ENCODE data around the gene LIG3.
"Not testable (repeated sequence)": the region's sequence is repeated elsewhere in the genome, so short reads cannot be mapped to it uniquely, and the experiment has no call there.

The LIG3 gene

GRCh38 chr17:35041390-35041789 is 61.1 kb downstream of the LIG3 start:
- no peak for DNase-seq (ENCODE audit: low spot score)

DNA sequence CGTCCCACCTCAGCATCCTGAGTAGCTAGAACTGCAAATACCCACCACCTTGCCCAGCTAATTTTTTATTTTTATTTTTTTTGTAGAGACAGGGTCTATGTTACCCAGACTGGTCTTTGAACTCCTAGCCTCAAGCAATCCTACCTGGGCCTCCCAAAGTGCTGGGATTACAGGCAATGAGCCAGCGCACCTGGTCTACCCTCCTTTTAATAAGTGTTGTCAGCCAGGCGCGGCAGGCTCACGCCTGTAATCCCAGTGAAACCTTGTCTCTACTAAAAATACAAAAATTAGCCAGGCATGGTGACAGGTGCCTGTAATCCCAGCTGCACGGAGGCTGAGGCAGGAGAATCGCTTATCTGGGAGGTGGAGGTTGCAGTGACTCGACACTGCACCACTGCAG is 63.9 kb downstream of the LIG3 start:
- no peak for DNase-seq (ENCODE audit: low spot score)

- not testable (repeated sequence) for DNase-seq (ENCODE audit: low spot score)
Measured at GRCh38 chr17:35045458-35045979, 65.2 kb downstream of the LIG3 start.

GRCh38 chr17:35046245-35046644 is 65.9 kb downstream of the LIG3 start:
- DNase-seq (ENCODE audit: low spot score) = no peak

GRCh38 chr17:35046740-35047283 is 66.5 kb downstream of the LIG3 start:
- no peak for DNase-seq (ENCODE audit: low spot score)

- DNase-seq (ENCODE audit: low spot score) = no peak
Measured at GRCh38 chr17:35048685-35049379, 68.5 kb downstream of the LIG3 start.

DNA sequence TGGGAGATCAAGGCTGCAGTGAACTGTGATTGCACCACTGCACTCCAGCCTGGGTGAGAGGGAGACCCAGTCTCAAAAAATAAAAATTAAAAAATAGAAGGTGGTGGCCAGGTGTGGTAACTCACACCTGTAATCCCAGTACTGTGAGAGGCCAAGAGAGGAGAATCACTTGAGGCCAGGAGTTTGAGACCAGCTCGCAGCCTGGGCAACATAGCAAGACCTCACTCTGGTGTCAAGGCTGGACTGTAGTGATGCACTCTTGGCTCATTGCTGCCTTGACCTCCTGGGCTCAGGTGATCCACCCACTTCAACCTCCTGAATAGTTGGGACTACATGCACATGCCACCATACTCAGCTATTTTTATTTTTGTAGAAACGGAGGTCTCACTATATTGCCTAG is 69.9 kb downstream of the LIG3 start:
- no peak for DNase-seq (ENCODE audit: low spot score)

DNA sequence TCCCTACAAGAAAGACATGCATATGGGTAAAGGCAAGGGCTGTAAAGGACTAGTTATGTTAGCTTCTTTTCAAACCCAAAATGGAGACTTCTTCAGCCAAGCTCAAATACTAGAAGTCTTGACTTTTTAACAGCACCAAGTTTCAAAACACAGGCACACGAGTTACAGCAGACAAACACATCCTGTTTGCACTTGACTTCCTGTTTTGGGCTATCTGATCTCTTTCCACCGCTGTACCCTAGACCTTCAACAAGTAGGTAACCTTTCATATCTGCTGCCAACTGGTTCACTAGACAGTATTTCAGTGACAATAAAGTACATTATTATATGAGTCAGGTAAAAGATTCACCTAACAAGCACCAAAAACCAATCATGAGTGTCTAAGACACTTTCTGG is 70.9 kb downstream of the LIG3 start:
- DNase-seq (ENCODE audit: low spot score) = no peak

GRCh38 chr17:35051579-35052240 is 71.4 kb downstream of the LIG3 start:
- DNase-seq (ENCODE audit: low spot score) = no peak

GRCh38 chr17:35052241-35052610 is 71.9 kb downstream of the LIG3 start:
- DNase-seq (ENCODE audit: low spot score) = no peak

DNA sequence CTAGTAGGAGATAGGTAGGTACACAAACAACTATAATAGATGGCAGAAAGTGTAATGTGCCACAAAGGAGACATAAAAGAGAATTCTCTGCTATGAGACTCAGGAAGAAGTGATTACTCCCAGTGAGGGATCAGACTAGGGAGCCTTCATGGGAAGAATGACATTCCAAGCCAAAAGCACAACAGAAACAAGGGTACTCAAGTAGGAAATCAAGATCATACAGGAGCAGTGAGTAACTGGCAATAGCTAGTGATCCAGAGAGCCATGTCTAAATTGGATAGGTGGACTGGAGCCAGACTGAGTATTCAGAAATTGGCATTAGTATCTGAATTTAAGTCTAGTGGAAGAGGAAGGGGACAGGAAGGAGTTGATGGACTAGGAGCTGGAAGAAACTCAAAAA is 72.5 kb downstream of the LIG3 start:
- DNase-seq (ENCODE audit: low spot score) = no peak

GRCh38 chr17:35053204-35053603 is 72.9 kb downstream of the LIG3 start:
- DNase-seq (ENCODE audit: low spot score) = no peak

- no peak for DNase-seq (ENCODE audit: low spot score)
Measured at GRCh38 chr17:35056013-35056412, 75.7 kb downstream of the LIG3 start.

- DNase-seq (ENCODE audit: low spot score) = no peak
Measured at GRCh38 chr17:35057332-35057915, 77.1 kb downstream of the LIG3 start.
